Transverse colon (tissue), 4 donors: ENCODE measurements around the gene TMEM131L.

Experiments
- CTCF ChIP-seq, 5 experiments: fragments of 200-600 bp in 3 of 5; fragments of 450-650 bp in 2 of 5; sonication (generic) in 3 of 5; IDR thresholded peaks; 1 replicate in 2 of 5; 2 replicates in 3 of 5; pipeline ENCODE4 v1.5.1; 2016 to 2017; ENCODE audit warnings: antibody characterized with exemption in 5 of 5, inconsistent platforms in 3 of 5, mild to moderate bottlenecking in 2 of 5, moderate library complexity in 1 of 5
- EP300 ChIP-seq: sonication (generic); formaldehyde crosslinking; IDR thresholded peaks from one replicate; pipeline ENCODE4 v1.6.1; 2017; ENCODE audit warnings: antibody characterized with exemption, low read depth
- POLR2A ChIP-seq: fragments of 450-650 bp; IDR thresholded peaks from one replicate; pipeline ENCODE4 v1.6.1; 2016; ENCODE audit warnings: antibody characterized with exemption, mild to moderate bottlenecking, moderate library complexity
- POLR2AphosphoS5 ChIP-seq, 3 donors: sonication (generic); formaldehyde crosslinking; IDR thresholded peaks; one replicate each; pipeline ENCODE4 v1.6.1; 2016; ENCODE audit warnings: antibody characterized with exemption in 3 of 3

- TF ChIP-seq CTCF (IDR thresholded peaks at IDR 0.05) (no peak), POLR2AphosphoS5 (IDR thresholded peaks at IDR 0.05) (no peak), EP300 (no peak), POLR2A (no peak)
Measured at GRCh38 chr4:153479101-153479500, 12.9 kb downstream of the TMEM131L start.
